ENCODE measurements around the gene ABCC1.

ABCC1 gene

GRCh38 chr16:16109453-16110110, 160.2 kb downstream of the ABCC1 start:
- TF ChIP-seq CTCF (IDR thresholded peaks at IDR 0.05; ENCODE audit: insufficient read depth, low read depth, low read length, missing control alignments), result no peak
- no peak for DNase-seq (ENCODE audit: low read depth)
- H3K4me3 ChIP-seq (ENCODE audit: low read depth, low read length), result no peak overlapping the region

- DNase-seq (ENCODE audit: low read depth), result no peak
- TF ChIP-seq CTCF (IDR thresholded peaks at IDR 0.05; ENCODE audit: insufficient read depth, low read depth, low read length, missing control alignments), result no peak
- H3K4me3 ChIP-seq (ENCODE audit: low read depth, low read length), result no peak overlapping the region
Observed at GRCh38 chr16:16110111-16110490, 160.7 kb downstream of the ABCC1 start.

GRCh38 chr16:16111639-16112038, 162.2 kb downstream of the ABCC1 start:
- no peak for TF ChIP-seq CTCF (IDR thresholded peaks at IDR 0.05; ENCODE audit: insufficient read depth, low read depth, low read length, missing control alignments)
- no peak overlapping the region for H3K4me3 ChIP-seq (ENCODE audit: low read depth, low read length)
- no peak for DNase-seq (ENCODE audit: low read depth)

- no peak for DNase-seq (ENCODE audit: low read depth)
- TF ChIP-seq CTCF (IDR thresholded peaks at IDR 0.05; ENCODE audit: insufficient read depth, low read depth, low read length, missing control alignments), result no peak
Observed at GRCh38 chr16:16112450-16113053, 163.1 kb downstream of the ABCC1 start.

GRCh38 chr16:16113076-16113475, 163.7 kb downstream of the ABCC1 start:
- no peak for DNase-seq (ENCODE audit: low read depth)
- no peak for TF ChIP-seq CTCF (IDR thresholded peaks at IDR 0.05; ENCODE audit: insufficient read depth, low read depth, low read length, missing control alignments)
- no peak overlapping the region for H3K4me3 ChIP-seq (ENCODE audit: low read depth, low read length)

More at GRCh38 chr16:16112450-16113053, 163.1 kb downstream of the ABCC1 start:
- H3K4me3 ChIP-seq (ENCODE audit: low read depth, low read length), result no peak overlapping the region

GRCh38 chr16:16116841-16117240, 167.4 kb downstream of the ABCC1 start:
- no peak overlapping the region for H3K4me3 ChIP-seq (ENCODE audit: low read depth, low read length)
- DNase-seq (ENCODE audit: low read depth), result no peak
- TF ChIP-seq CTCF (IDR thresholded peaks at IDR 0.05; ENCODE audit: insufficient read depth, low read depth, low read length, missing control alignments), result no peak

GRCh38 chr16:16118337-16118736, 168.9 kb downstream of the ABCC1 start:
- H3K4me3 ChIP-seq (ENCODE audit: low read depth, low read length), result no peak overlapping the region
- TF ChIP-seq CTCF (IDR thresholded peaks at IDR 0.05; ENCODE audit: insufficient read depth, low read depth, low read length, missing control alignments), result no peak
- no peak for DNase-seq (ENCODE audit: low read depth)
